GM12878 (cell line): ENCODE data around the gene SRPRB. TPM values are rescaled to one million over a fixed set of nuclear protein-coding genes. Genes with fewer than 3 reads are reported as not detected.

Experiments used
- ATAC-seq: fragments of 200-7000 bp; cut with Tn5 transposase; 3 replicates; pipeline ENCODE4 v1.9.1; 2020; ENCODE audit warnings: mild to moderate bottlenecking, moderate library complexity
- BruUV-seq: library from RNA; stranded (reverse); fragments of 400-500 nt; replicated peaks from 2 replicates; lab custom pipeline; 2021; lab: Mats Ljungman, UMichigan
- CTCF ChIA-PET: fragments of 300-600 bp; sonication (Branson Sonifier 250); formaldehyde crosslinking; extraction: SDS; loops from one replicate; lab custom pipeline; 2021; ENCODE audit warnings: inconsistent platforms; lab: Yijun Ruan, JAX
- POLR2A ChIA-PET: fragments of 350-600 bp; formaldehyde crosslinking; extraction: SDS; loops from one replicate; lab custom pipeline; 2021; ENCODE audit warnings: inconsistent platforms; lab: Charles Lee
- RAD21 ChIA-PET: fragments of 300-600 bp; sonication (Branson Sonifier 250); formaldehyde crosslinking; loops from one replicate; lab custom pipeline; 2023; ENCODE audit warnings: antibody characterized with exemption; ENCODE audit not compliant: unreplicated experiment; lab: Charles Lee
- SMC1A ChIA-PET: fragments of 300-600 bp; sonication (Branson Sonifier 250); formaldehyde crosslinking; loops from one replicate; lab custom pipeline; 2023; ENCODE audit not compliant: unreplicated experiment, uncharacterized antibody; lab: Charles Lee
- DNase-seq: peaks from one replicate; pipeline ENCODE4 v3.0.0-alpha.2; 2011; ENCODE audit warnings: low read depth, low spot score
- FAIRE-seq: peaks from 3 replicates; lab custom pipeline; 2011; peaks lifted over from hg19 to GRCh38; lab: Jason Lieb, UNC
- H2AFZ ChIP-seq: 2 replicates; pipeline ENCODE4 v1.6.0; 2011; ENCODE audit warnings: low read depth, low read length, control low read depth; ENCODE audit not compliant: control insufficient read depth
- H3K27ac ChIP-seq: 2 replicates; pipeline ENCODE4 v1.5.1; 2011; ENCODE audit warnings: control low read depth; ENCODE audit not compliant: control insufficient read depth, insufficient read depth
- H3K27me3 ChIP-seq, 2 experiments: replicated peaks in 1 of 2; 2 replicates each; pipeline versions ENCODE4 v1.6.0 to v1.6.1; 2011; ENCODE audit warnings: low read length in 1 of 2; ENCODE audit not compliant: control insufficient read depth in 2 of 2, insufficient read depth in 2 of 2
- H3K36me3 ChIP-seq, 2 experiments: 2 replicates each; pipeline ENCODE4 v1.5.1; 2011; ENCODE audit warnings: low read length in 1 of 2; ENCODE audit not compliant: control insufficient read depth in 2 of 2, insufficient read depth in 2 of 2
- H3K4me1 ChIP-seq: 2 replicates; pipeline ENCODE4 v1.6.1; 2011; ENCODE audit warnings: mild to moderate bottlenecking, low read length, moderate library complexity, mixed read lengths; ENCODE audit not compliant: control insufficient read depth, insufficient read depth
- H3K4me2 ChIP-seq: 2 replicates; pipeline ENCODE4 v1.6.0; 2011; ENCODE audit warnings: control low read depth; ENCODE audit not compliant: control insufficient read depth, insufficient read depth
- H3K4me3 ChIP-seq: fragments of 200-600 bp; sonication (generic); 2 replicates; pipeline ENCODE4 v1.5.1; 2016
- H3K79me2 ChIP-seq: 2 replicates; pipeline ENCODE4 v1.6.0; 2011; ENCODE audit warnings: low read length; ENCODE audit not compliant: control insufficient read depth, insufficient read depth
- H3K9ac ChIP-seq: 2 replicates; pipeline ENCODE4 v1.8.0; 2011; ENCODE audit warnings: low read length, control low read depth, mixed read lengths; ENCODE audit not compliant: control insufficient read depth, insufficient read depth
- H3K9me3 ChIP-seq: replicated peaks from 3 replicates; pipeline ENCODE4 v1.5.1; 2011; ENCODE audit warnings: mild to moderate bottlenecking, low read length; ENCODE audit not compliant: control insufficient read depth, insufficient read depth
- H4K20me1 ChIP-seq: 2 replicates; pipeline ENCODE4 v1.6.0; 2011; ENCODE audit not compliant: control insufficient read depth, insufficient read depth
- CHD2 ChIP-seq: IDR thresholded peaks from 2 replicates; pipeline ENCODE4 v1.6.1; 2011; ENCODE audit warnings: low read depth, low read length, improper control_type of control experiment, borderline replicate concordance
- CREM ChIP-seq: IDR thresholded peaks from 2 replicates; pipeline ENCODE4 v1.6.1; 2014; ENCODE audit warnings: antibody characterized with exemption, low read depth
- FOS ChIP-seq: IDR thresholded peaks from 3 replicates; pipeline ENCODE4 v1.6.1; 2011; ENCODE audit warnings: borderline replicate concordance; ENCODE audit not compliant: insufficient read length; ENCODE audit errors: extremely low read depth
- HDGF ChIP-seq: fragments of 450-650 bp; IDR thresholded peaks from 2 replicates; pipeline ENCODE4 v1.6.1; 2016; ENCODE audit warnings: antibody characterized with exemption
- KDM1A ChIP-seq: fragments of 200-600 bp; sonication (generic); IDR thresholded peaks from 2 replicates; pipeline ENCODE4 v1.6.1; 2016; ENCODE audit warnings: borderline replicate concordance
- NFXL1 ChIP-seq: fragments of 450-650 bp; IDR thresholded peaks from 2 replicates; pipeline ENCODE4 v1.6.1; 2017; ENCODE audit warnings: antibody characterized with exemption, mild to moderate bottlenecking, borderline replicate concordance
- NR2F1 ChIP-seq: fragments of 450-650 bp; conservative IDR thresholded peaks from 2 replicates; pipeline ENCODE4 v1.6.1; 2017; ENCODE audit warnings: mild to moderate bottlenecking
- PAX8 ChIP-seq: fragments of 450-650 bp; IDR thresholded peaks from 2 replicates; pipeline ENCODE4 v1.6.1; 2017; ENCODE audit warnings: mild to moderate bottlenecking, moderate library complexity
- PBX3 ChIP-seq: IDR thresholded peaks from 2 replicates; pipeline ENCODE4 v1.6.1; 2011; ENCODE audit warnings: mild to moderate bottlenecking, low read depth, low read length, moderate library complexity; ENCODE audit not compliant: insufficient replicate concordance
- SMAD1 ChIP-seq: fragments of 450-650 bp; IDR thresholded peaks from 2 replicates; pipeline ENCODE4 v1.6.1; 2018; ENCODE audit warnings: mild to moderate bottlenecking, low read depth; ENCODE audit not compliant: partially characterized antibody
- TCF7 ChIP-seq: IDR thresholded peaks from 2 replicates; pipeline ENCODE4 v1.6.1; 2014; ENCODE audit warnings: antibody characterized with exemption, borderline replicate concordance
- WGBS: methylation state at CpG from one replicate; pipeline ENCODE4 v1.1.6; 2016; ENCODE audit warnings: low lambda C conversion rate; ENCODE audit not compliant: insufficient replicate concordance, insufficient coverage; ENCODE audit errors: missing lambda C conversion rate; 5-methylcytosine and 5-hydroxymethylcytosine counted together
- in situ Hi-C: fragments of 300-500 bp; cut with MboI; formaldehyde crosslinking; loops from 9 replicates; pipeline ENCODE4 v1.14.3; 2018; ENCODE audit warnings: mixed read lengths
- intact Hi-C: fragments of 100-400 bp; cut with micrococcal nuclease; formaldehyde crosslinking; loops from one replicate; pipeline ENCODE4 v1.14.2; 2022; ENCODE audit not compliant: unreplicated experiment
- polyA plus RNA-seq, 11 experiments: library from polyadenylated mRNA; depleted of rRNA in 4 of 11; unstranded in 6 of 11; stranded (reverse) in 5 of 11; fragments of >200 nt; fragmentation: Nextera tagmentation in 4 of 11; fragmentation: Illumina TruSeq in 1 of 11; extraction: Ambion mirVana in 4 of 11; extraction: Trizol in 1 of 11; gene quantifications; 1 replicate in 1 of 11; 2 replicates in 10 of 11; pipeline versions ENCODE4 v1.2.1 to v1.2.3, GENCODE V29; 2011 to 2016; ENCODE audit warnings: inconsistent platforms in 2 of 11, missing spikeins in 2 of 11, low read depth in 1 of 11
- total RNA-seq, 4 experiments: library from RNA; depleted of rRNA in 3 of 4; stranded (reverse); fragments of >200 nt in 3 of 4; fragmentation: Illumina TruSeq in 1 of 4; extraction: Trizol in 1 of 4; gene quantifications; 2 replicates each; pipeline versions ENCODE4 v1.2.1 to v1.2.3, GENCODE V29; 2013 to 2021

SRPRB gene
- total and polyA plus RNA-seq, 10 of the 15 experiments (the other 5 are each of a cell fraction or from before 2014, with no cell fraction given): 30.6 to 107 (median 46.6) TPM

DNA sequence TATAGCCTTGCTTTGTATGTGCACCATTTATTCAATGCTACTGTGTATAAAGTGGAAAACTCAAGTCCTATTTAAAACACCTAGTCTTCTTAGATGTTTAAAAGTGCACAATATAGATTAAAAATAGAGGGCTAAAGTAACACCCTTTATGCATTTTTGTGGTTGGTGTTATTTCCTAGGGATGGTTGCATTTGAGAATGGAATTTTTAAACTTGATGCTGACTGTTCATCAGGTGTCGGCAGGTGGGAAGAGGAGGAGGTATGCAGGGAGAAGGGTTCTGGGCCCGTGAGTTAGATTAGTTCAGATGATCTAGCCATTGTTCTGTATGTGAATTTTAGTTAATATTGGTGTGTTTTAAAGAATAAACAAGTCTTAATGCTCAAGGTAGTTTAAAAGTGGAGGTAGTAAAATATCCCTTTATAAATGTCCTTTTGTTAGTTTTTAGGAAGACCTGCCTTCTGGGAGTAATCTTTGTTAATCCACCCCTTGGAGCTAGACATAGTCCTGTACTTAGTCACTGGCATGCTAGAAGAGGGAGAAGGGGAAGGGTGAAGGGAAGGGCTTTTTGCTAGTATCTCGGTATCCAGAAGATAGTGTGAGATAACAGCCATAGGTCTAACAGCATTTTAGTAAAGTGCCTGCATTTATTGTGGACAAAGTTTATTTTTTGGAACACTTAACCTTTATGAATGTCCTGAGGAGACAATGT, 8.1 kb upstream of the SRPRB start:
- ChIA-PET CTCF (no interaction called here), SMC1A (interaction anchor here (1.0 kb wide), 1 partner anchor 16 kb away, joined by 3 read pairs; no protein-coding TSS in a partner anchor), RAD21 (no interaction called here), POLR2A (no interaction called here)
- ATAC-seq: no peak
- Histone ChIP-seq H3K9ac (no peak overlapping the region), H2AFZ (no peak overlapping the region), H3K9me3 (no peaks in the 10 kb centered on the region; the same call in 2 of the 3 replicates), H3K36me3 (no peaks in the 10 kb centered on the region), H3K4me2 (no peak overlapping the region), H3K4me1 (no peaks in the 10 kb centered on the region; the same call in 1 of the 2 replicates), H3K27me3 (no peaks in the 10 kb centered on the region), H3K27ac (no peak overlapping the region), H3K79me2 (no peaks in the 10 kb centered on the region), H3K4me3 (no peak overlapping the region), H4K20me1 (no peaks in the 10 kb centered on the region)
- TF ChIP-seq CHD2: no peak
- no peak for TF ChIP-seq NFXL1
- no peak for TF ChIP-seq FOS
- TF ChIP-seq HDGF: no peak
- no peak for TF ChIP-seq PBX3
- TF ChIP-seq CREM: no peak
- TF ChIP-seq SMAD1: no peak
- no peak for TF ChIP-seq NR2F1
- TF ChIP-seq PAX8: no peak
- no peak for TF ChIP-seq TCF7
- no peak for TF ChIP-seq KDM1A
- intact Hi-C loops (no loop called here), in situ Hi-C loops (no loop called here)
- FAIRE-seq: no peak
- WGBS: 46% methylated on average over 3 of the region's 3 CpGs
- no TSS peak for BruUV-seq
- DNase-seq: no peak
